NK-92 (cell line): ENCODE data around the gene FAM240A.
"Not testable (repeated sequence)": the region's sequence is repeated elsewhere in the genome, so short reads cannot be mapped to it uniquely, and the experiment has no call there.

Experiments used
- DNase-seq: peaks from one replicate; lab custom pipeline; 2025; ENCODE audit not compliant: unreplicated experiment; lab: John Stamatoyannopoulos, UW

Gene FAM240A

GRCh38 chr3:46586738-46587246 lies 25.5 kb upstream of the FAM240A start:
- DNase-seq: no peak

GRCh38 chr3:46587268-46587667 lies 25.1 kb upstream of the FAM240A start:
- DNase-seq: not testable (repeated sequence)

GRCh38 chr3:46593274-46593862 lies 19.0 kb upstream of the FAM240A start:
- DNase-seq: no peak

GRCh38 chr3:46593979-46594378 lies 18.3 kb upstream of the FAM240A start:
- DNase-seq: no peak

- DNase-seq: no peak
These were observed 17.6 kb upstream of the FAM240A start for GRCh38 chr3:46594723-46595122.

GRCh38 chr3:46595819-46596314 lies 16.5 kb upstream of the FAM240A start:
- DNase-seq: no peak

- DNase-seq: no peak
These were observed 12.7 kb upstream of the FAM240A start for GRCh38 chr3:46599590-46599989.

GRCh38 chr3:46603446-46604046 lies 8.8 kb upstream of the FAM240A start:
- DNase-seq: no peak

GRCh38 chr3:46604127-46604526 lies 8.2 kb upstream of the FAM240A start:
- DNase-seq: no peak

- DNase-seq: no peak
These were observed 4.7 kb upstream of the FAM240A start for GRCh38 chr3:46607603-46608028.

- DNase-seq: no peak
These were observed 3.1 kb upstream of the FAM240A start for GRCh38 chr3:46609212-46609721.

- no peak for DNase-seq
These were observed 2.2 kb upstream of the FAM240A start for GRCh38 chr3:46609944-46610722.

- no peak for DNase-seq
These were observed 1.1 kb downstream of the FAM240A start for GRCh38 chr3:46613313-46614005.

GRCh38 chr3:46614431-46614830 lies 2.1 kb downstream of the FAM240A start:
- no peak for DNase-seq

- no peak for DNase-seq
These were observed 2.9 kb downstream of the FAM240A start for GRCh38 chr3:46615050-46615775.

GRCh38 chr3:46615976-46616375 lies 3.7 kb downstream of the FAM240A start:
- DNase-seq: no peak

GRCh38 chr3:46617941-46618340 lies 5.6 kb downstream of the FAM240A start:
- no peak for DNase-seq

- DNase-seq: no peak
These were observed 7.8 kb downstream of the FAM240A start for GRCh38 chr3:46619845-46620778.

- DNase-seq: no peak
These were observed 12.2 kb downstream of the FAM240A start for GRCh38 chr3:46624533-46624932.
